ENCODE data around the gene LRRK1. TPM values are rescaled to one million over a fixed set of nuclear protein-coding genes. Genes with fewer than 3 reads are reported as not detected.

LRRK1 gene
- polyA plus RNA-seq, 1 donor (not counting 4 experiments of a cell fraction or from before 2014, with no cell fraction given): 6.2 TPM

DNA sequence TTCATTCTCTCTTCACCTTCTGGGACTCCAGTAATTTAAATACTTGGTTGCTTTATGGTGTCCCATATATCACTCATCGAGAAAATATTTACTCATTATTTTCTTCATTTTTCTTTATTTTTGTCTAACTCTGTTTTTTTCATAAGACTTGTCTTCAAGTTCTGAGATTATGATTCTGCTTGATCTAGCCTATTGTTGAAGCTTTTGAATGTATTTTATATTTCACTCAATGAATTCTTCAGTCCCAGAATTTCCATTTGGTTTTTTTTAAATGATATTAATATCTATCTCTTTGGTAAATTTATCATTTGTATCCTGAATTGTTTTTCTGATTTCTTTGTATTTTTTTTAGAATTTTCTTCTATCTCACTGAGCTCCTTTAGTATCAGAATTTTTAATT is 117.0 kb downstream of the LRRK1 start:
- H3K4me2 ChIP-seq (ENCODE audit: control insufficient read depth, extremely low read depth, insufficient read depth, low read depth, low read length): no peak overlapping the region
- no peak for TF ChIP-seq EZH2 (IDR thresholded peaks at IDR 0.05; ENCODE audit: low read length)
- TF ChIP-seq, protein P1, sequence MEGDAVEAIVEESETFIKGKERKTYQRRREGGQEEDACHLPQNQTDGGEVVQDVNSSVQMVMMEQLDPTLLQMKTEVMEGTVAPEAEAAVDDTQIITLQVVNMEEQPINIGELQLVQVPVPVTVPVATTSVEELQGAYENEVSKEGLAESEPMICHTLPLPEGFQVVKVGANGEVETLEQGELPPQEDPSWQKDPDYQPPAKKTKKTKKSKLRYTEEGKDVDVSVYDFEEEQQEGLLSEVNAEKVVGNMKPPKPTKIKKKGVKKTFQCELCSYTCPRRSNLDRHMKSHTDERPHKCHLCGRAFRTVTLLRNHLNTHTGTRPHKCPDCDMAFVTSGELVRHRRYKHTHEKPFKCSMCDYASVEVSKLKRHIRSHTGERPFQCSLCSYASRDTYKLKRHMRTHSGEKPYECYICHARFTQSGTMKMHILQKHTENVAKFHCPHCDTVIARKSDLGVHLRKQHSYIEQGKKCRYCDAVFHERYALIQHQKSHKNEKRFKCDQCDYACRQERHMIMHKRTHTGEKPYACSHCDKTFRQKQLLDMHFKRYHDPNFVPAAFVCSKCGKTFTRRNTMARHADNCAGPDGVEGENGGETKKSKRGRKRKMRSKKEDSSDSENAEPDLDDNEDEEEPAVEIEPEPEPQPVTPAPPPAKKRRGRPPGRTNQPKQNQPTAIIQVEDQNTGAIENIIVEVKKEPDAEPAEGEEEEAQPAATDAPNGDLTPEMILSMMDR (optimal IDR thresholded peaks at IDR 0.05 in 1 of 3, IDR thresholded peaks at IDR 0.05 in 1 of 3, conservative IDR thresholded peaks at IDR 0.05 in 1 of 3; ENCODE audit: extremely low read depth in 1 of 3, insufficient read depth in 2 of 3, low read length in 3 of 3): no peak

DNA sequence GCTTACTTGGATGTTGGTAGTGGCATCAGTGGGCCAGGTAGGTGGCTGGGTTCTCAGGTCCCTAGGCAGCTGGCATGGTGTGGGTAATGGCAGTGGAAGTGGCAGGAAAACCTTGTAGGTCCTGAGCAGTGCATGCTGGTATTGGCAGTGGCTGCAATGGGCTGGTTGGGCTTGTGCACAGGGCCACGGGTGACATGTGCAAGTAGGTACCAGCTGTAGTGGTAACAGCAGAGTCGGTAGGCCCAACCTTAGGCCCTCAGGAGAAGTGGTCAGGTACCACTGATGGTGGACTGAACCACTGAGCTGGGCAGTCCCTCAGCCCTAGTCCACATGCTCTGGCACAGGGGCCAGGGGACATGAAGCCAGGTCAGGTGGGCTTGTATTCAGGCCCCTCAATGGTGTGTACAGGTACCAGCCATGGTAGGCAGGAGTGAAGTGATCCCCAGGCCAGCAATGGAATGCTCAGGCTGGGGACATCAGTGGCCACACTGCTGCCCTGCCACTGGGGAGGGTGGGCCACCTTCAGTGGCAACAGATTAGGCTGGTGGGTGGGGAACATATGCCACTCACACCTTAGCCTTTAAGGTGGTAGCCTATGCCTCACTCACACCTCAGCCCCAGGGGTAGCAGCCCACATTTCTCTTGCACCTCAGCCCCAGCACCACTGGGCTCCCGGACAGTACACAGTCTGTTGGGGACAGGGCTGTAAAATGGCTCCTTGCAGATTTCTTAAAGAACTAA is 118.1 kb downstream of the LRRK1 start:
- no peak for TF ChIP-seq EZH2 (IDR thresholded peaks at IDR 0.05; ENCODE audit: low read length)
- TF ChIP-seq, protein P1 (optimal IDR thresholded peaks at IDR 0.05 in 1 of 3, IDR thresholded peaks at IDR 0.05 in 1 of 3, conservative IDR thresholded peaks at IDR 0.05 in 1 of 3; ENCODE audit: extremely low read depth in 1 of 3, insufficient read depth in 2 of 3, low read length in 3 of 3): no peak
- no peak overlapping the region for H3K4me2 ChIP-seq (ENCODE audit: control insufficient read depth, extremely low read depth, insufficient read depth, low read depth, low read length)
- H3K79me2 ChIP-seq (ENCODE audit: control insufficient read depth, insufficient read depth, low read length): no peaks in the 10 kb centered on the region
- no peaks in the 10 kb centered on the region for H3K27me3 ChIP-seq (ENCODE audit: control insufficient read depth, extremely low read depth, insufficient read depth, low read length)
- DNase-seq (ENCODE audit: low read depth, low spot score) (no peak), FAIRE-seq (no peak)
- no peak overlapping the region for H2AFZ ChIP-seq (ENCODE audit: control insufficient read depth, low read length)
- no peaks in the 10 kb centered on the region for H3K9me1 ChIP-seq (ENCODE audit: control insufficient read depth, extremely low read depth, insufficient read depth, low read length)
- H3K9me3 ChIP-seq (ENCODE audit: control insufficient read depth, low read depth, low read length): no peaks in the 10 kb centered on the region
- dilution Hi-C loops (cut with MboI; ENCODE audit: extremely low pct_ligation_motif_present, low sequenced_read_pairs): no loop called here
- H4K20me1 ChIP-seq (ENCODE audit: control insufficient read depth, extremely low read depth, insufficient read depth, low read length): no peaks in the 10 kb centered on the region
- no peak overlapping the region for H3K27ac ChIP-seq (ENCODE audit: control insufficient read depth, insufficient read depth, low read length)
- H3K4me3 ChIP-seq (ENCODE audit: control insufficient read depth in 2 of 3, extremely low read depth in 1 of 3, insufficient read depth in 2 of 3, low read depth in 1 of 3, low read length in 3 of 3): no peak overlapping the region
- peaks cover 6% of the 10 kb centered on the region for H3K4me1 ChIP-seq (ENCODE audit: control insufficient read depth, extremely low read depth, insufficient read depth, low read length)
- H3K9ac ChIP-seq (ENCODE audit: control insufficient read depth, extremely low read depth, insufficient read depth, low read length): no peak overlapping the region
- peaks cover 0 to 2% of the 10 kb centered on the region in 2 experiments for H3K36me3 ChIP-seq (ENCODE audit: control insufficient read depth in 2 of 2, extremely low read depth in 1 of 2, insufficient read depth in 2 of 2, low read length in 2 of 2)

More for the DNA sequence above, 117.0 kb downstream of the LRRK1 start:
- no peaks in the 10 kb centered on the region for H3K9me1 ChIP-seq (ENCODE audit: control insufficient read depth, extremely low read depth, insufficient read depth, low read length)
- FAIRE-seq: no peak
- H3K4me1 ChIP-seq (ENCODE audit: control insufficient read depth, extremely low read depth, insufficient read depth, low read length): peaks cover 6% of the 10 kb centered on the region
- no peaks in the 10 kb centered on the region for H3K27me3 ChIP-seq (ENCODE audit: control insufficient read depth, extremely low read depth, insufficient read depth, low read length)
- H4K20me1 ChIP-seq (ENCODE audit: control insufficient read depth, extremely low read depth, insufficient read depth, low read length): no peaks in the 10 kb centered on the region
- H3K36me3 ChIP-seq (ENCODE audit: control insufficient read depth in 2 of 2, extremely low read depth in 1 of 2, insufficient read depth in 2 of 2, low read length in 2 of 2): peaks cover under 1 to 1% of the 10 kb centered on the region in 2 experiments
- no peaks in the 10 kb centered on the region for H3K79me2 ChIP-seq (ENCODE audit: control insufficient read depth, insufficient read depth, low read length)
- dilution Hi-C loops (cut with MboI; ENCODE audit: extremely low pct_ligation_motif_present, low sequenced_read_pairs): no loop called here
- DNase-seq (ENCODE audit: low read depth, low spot score): no peak
- no peak overlapping the region for H2AFZ ChIP-seq (ENCODE audit: control insufficient read depth, low read length)
- no peaks in the 10 kb centered on the region for H3K9me3 ChIP-seq (ENCODE audit: control insufficient read depth, low read depth, low read length)
- no peak overlapping the region for H3K9ac ChIP-seq (ENCODE audit: control insufficient read depth, extremely low read depth, insufficient read depth, low read length)
- H3K27ac ChIP-seq (ENCODE audit: control insufficient read depth, insufficient read depth, low read length): no peak overlapping the region
- H3K4me3 ChIP-seq (ENCODE audit: control insufficient read depth in 2 of 3, extremely low read depth in 1 of 3, insufficient read depth in 2 of 3, low read depth in 1 of 3, low read length in 3 of 3): no peak overlapping the region
